Upper lobe of left lung (tissue), 6 donors: ENCODE measurements around the gene CHST8. TPM values are rescaled to one million over a fixed set of nuclear protein-coding genes. Genes with fewer than 3 reads are reported as not detected.
A peak's percentile ranks its signal among the peaks of the same experiment; 100 is the strongest.

Experiments
- ATAC-seq, 2 donors: fragments of 200-7000 bp; cut with Tn5 transposase; one replicate each; pipeline ENCODE4 v1.9.1; 2022; ENCODE audit warnings: mild to moderate bottlenecking in 2 of 2, moderate library complexity in 2 of 2; ENCODE audit not compliant: low FRiP score in 2 of 2
- DNase-seq, 2 donors: peaks; one replicate each; pipeline ENCODE4 v3.0.0-alpha.2; 2019 to 2020
- H3K27ac ChIP-seq, 4 donors: fragments of 200-600 bp; sonication (generic); one replicate each; pipeline ENCODE4 v1.5.1; 2016 to 2019
- H3K27me3 ChIP-seq, 4 donors: fragments of 200-600 bp; sonication (generic); one replicate each; pipeline ENCODE4 v1.5.1; 2017 to 2019
- H3K36me3 ChIP-seq, 4 donors: fragments of 200-600 bp; sonication (generic); one replicate each; pipeline ENCODE4 v1.5.1; 2016 to 2019
- H3K4me1 ChIP-seq, 4 donors: fragments of 200-600 bp; sonication (generic); one replicate each; pipeline ENCODE4 v1.5.1; 2018 to 2019
- H3K4me3 ChIP-seq, 4 donors: fragments of 200-600 bp; sonication (generic); one replicate each; pipeline ENCODE4 v1.5.1; 2017 to 2019; ENCODE audit warnings: mild to moderate bottlenecking in 2 of 4, moderate library complexity in 1 of 4
- H3K9me3 ChIP-seq, 4 donors: fragments of 200-600 bp; sonication (generic); one replicate each; pipeline ENCODE4 v1.5.1; 2018 to 2019
- CTCF ChIP-seq, 6 experiments: fragments of 450-650 bp in 4 of 6; fragments of 200-600 bp in 2 of 6; sonication (generic) in 2 of 6; IDR thresholded peaks; one replicate each; pipeline ENCODE4 v1.5.1; 2016 to 2019; ENCODE audit warnings: antibody characterized with exemption in 6 of 6
- EP300 ChIP-seq, 4 donors: sonication (generic); formaldehyde crosslinking; IDR thresholded peaks; one replicate each; pipeline ENCODE4 v1.5.1; 2017; ENCODE audit warnings: antibody characterized with exemption in 4 of 4, control low read depth in 2 of 4
- POLR2A ChIP-seq, 4 donors: fragments of 450-650 bp; IDR thresholded peaks; one replicate each; pipeline ENCODE4 v1.5.1; 2016 to 2017; ENCODE audit warnings: antibody characterized with exemption in 4 of 4, mild to moderate bottlenecking in 2 of 4
- POLR2AphosphoS5 ChIP-seq, 2 donors: sonication (generic); formaldehyde crosslinking; IDR thresholded peaks; one replicate each; pipeline ENCODE4 v1.5.1; 2017; ENCODE audit warnings: antibody characterized with exemption in 2 of 2
- WGBS, 2 donors: methylation state at CpG; one replicate each; pipeline ENCODE4 v1.1.5; 2017 to 2018; 5-methylcytosine and 5-hydroxymethylcytosine counted together
- total RNA-seq, 6 donors: library from RNA; depleted of rRNA in 4 of 6; stranded (reverse); fragments of >200 nt in 4 of 6; gene quantifications; one replicate each; pipeline versions ENCODE4 v1.1.0 to v1.2.1, GENCODE V29; 2016 to 2021
- donor health status: DM: no; HTN: no; CAD: no; lungs with moderate emphysema.
- donor health status: DM: no; HTN: yes; CAD: no; lungs with severe emphysema.

The CHST8 gene
- total RNA-seq, 6 donors from 2014 or later: 0.46 to 3.1 (median 0.72) TPM; not detected in 2

GRCh38 chr19:33715462-33715861 lies 93.7 kb downstream of the CHST8 start:
- TF ChIP-seq POLR2A (IDR thresholded peaks at IDR 0.05): no peak
- WGBS, 2 donors: 84 to 100% methylated on average over 1 of the region's 1 CpG
- H3K4me1 ChIP-seq: no peaks in the 10 kb centered on the region
- H3K4me3 ChIP-seq: no peak overlapping the region
- H3K27me3 ChIP-seq: no peaks in the 10 kb centered on the region
- DNase-seq (no peak), ATAC-seq (no peak)
- no peaks in the 10 kb centered on the region for H3K36me3 ChIP-seq
- H3K27ac ChIP-seq: no peak overlapping the region
- no peaks in the 10 kb centered on the region for H3K9me3 ChIP-seq

GRCh38 chr19:33717878-33718277 lies 96.1 kb downstream of the CHST8 start:
- no peaks in the 10 kb centered on the region for H3K27me3 ChIP-seq
- WGBS, 2 donors: 78 to 79% methylated on average over 3 of the region's 3 CpGs
- H3K9me3 ChIP-seq: no peaks in the 10 kb centered on the region

GRCh38 chr19:33718651-33719254 lies 97.0 kb downstream of the CHST8 start:
- Histone ChIP-seq H3K9me3 (no peaks in the 10 kb centered on the region), H3K4me3 (no peak overlapping the region), H3K27me3 (no peaks in the 10 kb centered on the region), H3K27ac (no peak overlapping the region), H3K4me1 (no peaks in the 10 kb centered on the region), H3K36me3 (no peaks in the 10 kb centered on the region)
- no peak for ATAC-seq
- TF ChIP-seq CTCF (IDR thresholded peaks at IDR 0.05) (no peak), POLR2AphosphoS5 (IDR thresholded peaks at IDR 0.05) (no peak), POLR2A (IDR thresholded peaks at IDR 0.05) (no peak), EP300 (IDR thresholded peaks at IDR 0.05) (no peak)
- 54 to 57% methylated on average over 8 to 11 of the region's 12 CpGs for WGBS, 2 donors
- no peak for DNase-seq

More at GRCh38 chr19:33717878-33718277, 96.1 kb downstream of the CHST8 start:
- no peak overlapping the region for H3K27ac ChIP-seq
- ATAC-seq (no peak), DNase-seq (no peak)
- no peaks in the 10 kb centered on the region for H3K36me3 ChIP-seq
- TF ChIP-seq CTCF (IDR thresholded peaks at IDR 0.05) (no peak), POLR2AphosphoS5 (IDR thresholded peaks at IDR 0.05) (no peak), POLR2A (IDR thresholded peaks at IDR 0.05) (no peak)
- H3K4me3 ChIP-seq: no peak overlapping the region
- no peaks in the 10 kb centered on the region for H3K4me1 ChIP-seq

GRCh38 chr19:33719366-33720154 lies 97.8 kb downstream of the CHST8 start:
- Histone ChIP-seq H3K9me3 (no peaks in the 10 kb centered on the region), H3K4me3 (no peak overlapping the region), H3K4me1 (no peaks in the 10 kb centered on the region), H3K27ac (no peak overlapping the region), H3K27me3 (no peaks in the 10 kb centered on the region), H3K36me3 (no peaks in the 10 kb centered on the region)
- DNase-seq (no peak), ATAC-seq (no peak)
- 54 to 56% methylated on average over 9 to 13 of the region's 13 CpGs for WGBS, 2 donors
- no peak for TF ChIP-seq CTCF (IDR thresholded peaks at IDR 0.05)
- no peak for TF ChIP-seq EP300 (IDR thresholded peaks at IDR 0.05)
- TF ChIP-seq POLR2AphosphoS5 (IDR thresholded peaks at IDR 0.05): no peak
- TF ChIP-seq POLR2A (IDR thresholded peaks at IDR 0.05): no peak

GRCh38 chr19:33720155-33720493 lies 98.4 kb downstream of the CHST8 start:
- peak in 1 of 2 donors; percentile 13 for ATAC-seq
- no peaks in the 10 kb centered on the region for H3K36me3 ChIP-seq
- TF ChIP-seq POLR2AphosphoS5 (IDR thresholded peaks at IDR 0.05) (no peak), CTCF (IDR thresholded peaks at IDR 0.05) (no peak), POLR2A (IDR thresholded peaks at IDR 0.05) (no peak), EP300 (IDR thresholded peaks at IDR 0.05) (no peak)
- H3K9me3 ChIP-seq: no peaks in the 10 kb centered on the region
- H3K27me3 ChIP-seq: no peaks in the 10 kb centered on the region
- no peak overlapping the region for H3K27ac ChIP-seq
- H3K4me1 ChIP-seq: no peaks in the 10 kb centered on the region
- no peak for DNase-seq
- H3K4me3 ChIP-seq: no peak overlapping the region
- WGBS, 2 donors: 80 to 91% methylated on average over 3 of the region's 3 CpGs
